Measurements from ENCODE around the gene GDAP2.

DNA sequence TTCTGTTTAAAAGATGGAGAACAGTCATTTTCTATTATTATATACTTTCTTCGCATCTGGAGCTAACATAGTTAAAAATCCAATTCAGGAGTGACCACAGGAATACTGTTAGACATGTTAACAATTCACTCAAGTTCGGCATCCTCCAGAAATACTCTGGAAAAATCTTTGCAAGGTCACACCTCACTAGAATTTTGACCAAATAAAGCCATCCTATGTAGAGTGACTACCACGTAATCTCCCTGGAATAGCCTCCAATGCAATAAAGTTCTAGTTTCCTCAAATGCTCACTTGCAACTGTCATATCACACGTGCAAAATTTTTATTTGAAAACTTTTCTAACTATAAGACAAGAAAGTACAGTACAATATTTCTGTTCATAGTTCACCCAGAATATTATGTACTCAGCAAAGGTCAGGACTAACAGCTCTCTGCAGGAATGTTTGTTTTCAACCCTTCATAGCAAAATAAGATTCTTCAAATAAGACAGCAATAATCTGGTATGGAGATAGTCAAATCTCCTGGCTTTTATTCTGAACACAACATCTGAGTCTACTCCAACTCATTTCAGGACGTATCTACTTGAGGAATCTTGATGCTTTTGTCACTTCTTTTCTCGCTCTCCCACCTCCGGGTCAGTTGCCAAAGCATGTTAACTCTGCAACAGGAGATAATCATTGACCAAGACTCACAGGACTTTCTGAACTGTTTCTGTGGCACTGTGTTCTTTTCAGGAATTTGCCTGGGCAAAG lies 82.6 kb downstream of the GDAP2 start:
- TF ChIP-seq POLR2A (IDR thresholded peaks at IDR 0.05), result no peak
- TF ChIP-seq, protein P1, sequence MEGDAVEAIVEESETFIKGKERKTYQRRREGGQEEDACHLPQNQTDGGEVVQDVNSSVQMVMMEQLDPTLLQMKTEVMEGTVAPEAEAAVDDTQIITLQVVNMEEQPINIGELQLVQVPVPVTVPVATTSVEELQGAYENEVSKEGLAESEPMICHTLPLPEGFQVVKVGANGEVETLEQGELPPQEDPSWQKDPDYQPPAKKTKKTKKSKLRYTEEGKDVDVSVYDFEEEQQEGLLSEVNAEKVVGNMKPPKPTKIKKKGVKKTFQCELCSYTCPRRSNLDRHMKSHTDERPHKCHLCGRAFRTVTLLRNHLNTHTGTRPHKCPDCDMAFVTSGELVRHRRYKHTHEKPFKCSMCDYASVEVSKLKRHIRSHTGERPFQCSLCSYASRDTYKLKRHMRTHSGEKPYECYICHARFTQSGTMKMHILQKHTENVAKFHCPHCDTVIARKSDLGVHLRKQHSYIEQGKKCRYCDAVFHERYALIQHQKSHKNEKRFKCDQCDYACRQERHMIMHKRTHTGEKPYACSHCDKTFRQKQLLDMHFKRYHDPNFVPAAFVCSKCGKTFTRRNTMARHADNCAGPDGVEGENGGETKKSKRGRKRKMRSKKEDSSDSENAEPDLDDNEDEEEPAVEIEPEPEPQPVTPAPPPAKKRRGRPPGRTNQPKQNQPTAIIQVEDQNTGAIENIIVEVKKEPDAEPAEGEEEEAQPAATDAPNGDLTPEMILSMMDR (IDR thresholded peaks at IDR 0.05), result no peak
